Measurements from ENCODE around the gene ZNF580.
A peak's percentile ranks its signal among the peaks of the same experiment; 100 is the strongest.

GRCh38 chr19:55605207-55605636 is 35.6 kb upstream of the ZNF580 start:
- no peak for TF ChIP-seq EP300 (IDR thresholded peaks at IDR 0.05; ENCODE audit: borderline replicate concordance)
- peak; percentile 30; the same call in 1 of the 2 replicates for TF ChIP-seq EGR1 (IDR thresholded peaks at IDR 0.05)

Data from Ishikawa (cell line).